ENCODE data around the gene NME1.

DNA sequence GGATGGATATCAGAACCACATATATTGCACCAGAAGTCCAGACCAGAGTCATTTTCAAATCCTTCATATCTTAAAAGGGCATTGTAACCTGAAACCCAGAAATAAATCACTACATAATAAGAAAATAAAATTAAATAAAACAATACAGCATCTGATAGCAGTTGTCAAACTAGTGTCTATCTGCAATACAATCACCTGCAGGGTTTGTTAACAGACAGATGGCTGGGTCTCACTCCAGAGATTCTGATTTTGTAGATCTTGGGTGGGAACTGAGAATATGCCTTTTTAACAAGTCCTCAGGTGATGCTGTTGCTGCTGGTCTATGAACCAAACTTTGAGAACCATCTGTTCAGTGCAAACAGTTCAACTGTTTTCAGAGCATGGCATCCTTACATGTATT, 50.5 kb downstream of the NME1 start:
- TF ChIP-seq, protein P1, sequence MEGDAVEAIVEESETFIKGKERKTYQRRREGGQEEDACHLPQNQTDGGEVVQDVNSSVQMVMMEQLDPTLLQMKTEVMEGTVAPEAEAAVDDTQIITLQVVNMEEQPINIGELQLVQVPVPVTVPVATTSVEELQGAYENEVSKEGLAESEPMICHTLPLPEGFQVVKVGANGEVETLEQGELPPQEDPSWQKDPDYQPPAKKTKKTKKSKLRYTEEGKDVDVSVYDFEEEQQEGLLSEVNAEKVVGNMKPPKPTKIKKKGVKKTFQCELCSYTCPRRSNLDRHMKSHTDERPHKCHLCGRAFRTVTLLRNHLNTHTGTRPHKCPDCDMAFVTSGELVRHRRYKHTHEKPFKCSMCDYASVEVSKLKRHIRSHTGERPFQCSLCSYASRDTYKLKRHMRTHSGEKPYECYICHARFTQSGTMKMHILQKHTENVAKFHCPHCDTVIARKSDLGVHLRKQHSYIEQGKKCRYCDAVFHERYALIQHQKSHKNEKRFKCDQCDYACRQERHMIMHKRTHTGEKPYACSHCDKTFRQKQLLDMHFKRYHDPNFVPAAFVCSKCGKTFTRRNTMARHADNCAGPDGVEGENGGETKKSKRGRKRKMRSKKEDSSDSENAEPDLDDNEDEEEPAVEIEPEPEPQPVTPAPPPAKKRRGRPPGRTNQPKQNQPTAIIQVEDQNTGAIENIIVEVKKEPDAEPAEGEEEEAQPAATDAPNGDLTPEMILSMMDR (IDR thresholded peaks at IDR 0.05): no peak
- no peak for TF ChIP-seq NR2C2 (CRISPR knock-in tag; IDR thresholded peaks at IDR 0.05)
- TF ChIP-seq, protein P2, sequence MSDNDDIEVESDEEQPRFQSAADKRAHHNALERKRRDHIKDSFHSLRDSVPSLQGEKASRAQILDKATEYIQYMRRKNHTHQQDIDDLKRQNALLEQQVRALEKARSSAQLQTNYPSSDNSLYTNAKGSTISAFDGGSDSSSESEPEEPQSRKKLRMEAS (CRISPR knock-in tag; IDR thresholded peaks at IDR 0.05): no peak
- TF ChIP-seq, protein P3, sequence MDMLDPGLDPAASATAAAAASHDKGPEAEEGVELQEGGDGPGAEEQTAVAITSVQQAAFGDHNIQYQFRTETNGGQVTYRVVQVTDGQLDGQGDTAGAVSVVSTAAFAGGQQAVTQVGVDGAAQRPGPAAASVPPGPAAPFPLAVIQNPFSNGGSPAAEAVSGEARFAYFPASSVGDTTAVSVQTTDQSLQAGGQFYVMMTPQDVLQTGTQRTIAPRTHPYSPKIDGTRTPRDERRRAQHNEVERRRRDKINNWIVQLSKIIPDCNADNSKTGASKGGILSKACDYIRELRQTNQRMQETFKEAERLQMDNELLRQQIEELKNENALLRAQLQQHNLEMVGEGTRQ (CRISPR knock-in tag; IDR thresholded peaks at IDR 0.05): no peak
- TF ChIP-seq, protein P4, sequence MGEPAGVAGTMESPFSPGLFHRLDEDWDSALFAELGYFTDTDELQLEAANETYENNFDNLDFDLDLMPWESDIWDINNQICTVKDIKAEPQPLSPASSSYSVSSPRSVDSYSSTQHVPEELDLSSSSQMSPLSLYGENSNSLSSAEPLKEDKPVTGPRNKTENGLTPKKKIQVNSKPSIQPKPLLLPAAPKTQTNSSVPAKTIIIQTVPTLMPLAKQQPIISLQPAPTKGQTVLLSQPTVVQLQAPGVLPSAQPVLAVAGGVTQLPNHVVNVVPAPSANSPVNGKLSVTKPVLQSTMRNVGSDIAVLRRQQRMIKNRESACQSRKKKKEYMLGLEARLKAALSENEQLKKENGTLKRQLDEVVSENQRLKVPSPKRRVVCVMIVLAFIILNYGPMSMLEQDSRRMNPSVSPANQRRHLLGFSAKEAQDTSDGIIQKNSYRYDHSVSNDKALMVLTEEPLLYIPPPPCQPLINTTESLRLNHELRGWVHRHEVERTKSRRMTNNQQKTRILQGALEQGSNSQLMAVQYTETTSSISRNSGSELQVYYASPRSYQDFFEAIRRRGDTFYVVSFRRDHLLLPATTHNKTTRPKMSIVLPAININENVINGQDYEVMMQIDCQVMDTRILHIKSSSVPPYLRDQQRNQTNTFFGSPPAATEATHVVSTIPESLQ (CRISPR knock-in tag; IDR thresholded peaks at IDR 0.05): no peak
- TF ChIP-seq FOXJ3 (CRISPR knock-in tag; IDR thresholded peaks at IDR 0.05; ENCODE audit: borderline replicate concordance): no peak
- TF ChIP-seq ZNF121 (CRISPR knock-in tag; IDR thresholded peaks at IDR 0.05): no peak
- TF ChIP-seq, protein P5, sequence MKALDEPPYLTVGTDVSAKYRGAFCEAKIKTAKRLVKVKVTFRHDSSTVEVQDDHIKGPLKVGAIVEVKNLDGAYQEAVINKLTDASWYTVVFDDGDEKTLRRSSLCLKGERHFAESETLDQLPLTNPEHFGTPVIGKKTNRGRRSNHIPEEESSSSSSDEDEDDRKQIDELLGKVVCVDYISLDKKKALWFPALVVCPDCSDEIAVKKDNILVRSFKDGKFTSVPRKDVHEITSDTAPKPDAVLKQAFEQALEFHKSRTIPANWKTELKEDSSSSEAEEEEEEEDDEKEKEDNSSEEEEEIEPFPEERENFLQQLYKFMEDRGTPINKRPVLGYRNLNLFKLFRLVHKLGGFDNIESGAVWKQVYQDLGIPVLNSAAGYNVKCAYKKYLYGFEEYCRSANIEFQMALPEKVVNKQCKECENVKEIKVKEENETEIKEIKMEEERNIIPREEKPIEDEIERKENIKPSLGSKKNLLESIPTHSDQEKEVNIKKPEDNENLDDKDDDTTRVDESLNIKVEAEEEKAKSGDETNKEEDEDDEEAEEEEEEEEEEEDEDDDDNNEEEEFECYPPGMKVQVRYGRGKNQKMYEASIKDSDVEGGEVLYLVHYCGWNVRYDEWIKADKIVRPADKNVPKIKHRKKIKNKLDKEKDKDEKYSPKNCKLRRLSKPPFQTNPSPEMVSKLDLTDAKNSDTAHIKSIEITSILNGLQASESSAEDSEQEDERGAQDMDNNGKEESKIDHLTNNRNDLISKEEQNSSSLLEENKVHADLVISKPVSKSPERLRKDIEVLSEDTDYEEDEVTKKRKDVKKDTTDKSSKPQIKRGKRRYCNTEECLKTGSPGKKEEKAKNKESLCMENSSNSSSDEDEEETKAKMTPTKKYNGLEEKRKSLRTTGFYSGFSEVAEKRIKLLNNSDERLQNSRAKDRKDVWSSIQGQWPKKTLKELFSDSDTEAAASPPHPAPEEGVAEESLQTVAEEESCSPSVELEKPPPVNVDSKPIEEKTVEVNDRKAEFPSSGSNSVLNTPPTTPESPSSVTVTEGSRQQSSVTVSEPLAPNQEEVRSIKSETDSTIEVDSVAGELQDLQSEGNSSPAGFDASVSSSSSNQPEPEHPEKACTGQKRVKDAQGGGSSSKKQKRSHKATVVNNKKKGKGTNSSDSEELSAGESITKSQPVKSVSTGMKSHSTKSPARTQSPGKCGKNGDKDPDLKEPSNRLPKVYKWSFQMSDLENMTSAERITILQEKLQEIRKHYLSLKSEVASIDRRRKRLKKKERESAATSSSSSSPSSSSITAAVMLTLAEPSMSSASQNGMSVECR (CRISPR knock-in tag; IDR thresholded peaks at IDR 0.05; ENCODE audit: borderline replicate concordance): no peak

Measured in WTC11 (cell line).